Activated CD8-positive, alpha-beta memory T cell treated with anti-CD3 and anti-CD28 coated beads for 36 hours (primary cell): ENCODE results near the gene ADRB2. TPM values are rescaled to one million over a fixed set of nuclear protein-coding genes. Genes with fewer than 3 reads are reported as not detected.
"Not testable (repeated sequence)": the region's sequence is repeated elsewhere in the genome, so short reads cannot be mapped to it uniquely, and the experiment has no call there.

Experiments
- CTCF ChIA-PET: fragments of 350-600 bp; sonication (Branson Sonifier 250); formaldehyde crosslinking; loops from one replicate; lab custom pipeline; 2021; ENCODE audit warnings: antibody characterized with exemption; lab: Charles Lee
- POLR2A ChIA-PET: fragments of 350-600 bp; sonication (Branson Sonifier 250); formaldehyde crosslinking; loops from one replicate; lab custom pipeline; 2021; ENCODE audit warnings: antibody characterized with exemption; lab: Charles Lee
- total RNA-seq, 2 experiments: library from RNA; stranded (reverse); gene quantifications; one replicate each; pipeline ENCODE4 v1.2.3, GENCODE V29; 2021

ADRB2 gene
- total RNA-seq, 2 experiments from 2014 or later, result 0.57 to 0.65 TPM

- ChIA-PET CTCF (no interaction called here), POLR2A (no interaction called here)
Measured at GRCh38 chr5:148801682-148802276, 24.6 kb upstream of the ADRB2 start.

- CTCF ChIA-PET, result not testable (repeated sequence)
- POLR2A ChIA-PET, result interaction anchor here (1.3 kb wide), 1 partner anchor 12 kb away, joined by 3 read pairs; no protein-coding TSS in a partner anchor
Measured at GRCh38 chr5:148803451-148803850, 23.0 kb upstream of the ADRB2 start.

- CTCF ChIA-PET, result interaction anchor here (1.1 to 1.8 kb wide), 2 partner anchors 17 to 230 kb away, joined by 3 to 4 read pairs; no protein-coding TSS in a partner anchor
- POLR2A ChIA-PET, result no interaction called here
Measured at GRCh38 chr5:148804393-148804792, 22.0 kb upstream of the ADRB2 start.

GRCh38 chr5:148805326-148806290 lies 20.8 kb upstream of the ADRB2 start:
- CTCF ChIA-PET, result interaction anchor here (1.0 to 1.8 kb wide), 3 partner anchors 14 to 229 kb away, joined by 3 to 5 read pairs (median 4); no protein-coding TSS in a partner anchor
- POLR2A ChIA-PET, result no interaction called here

- CTCF ChIA-PET, result interaction anchor here (1.2 kb wide), 1 partner anchor 49 kb away, joined by 3 read pairs; no protein-coding TSS in a partner anchor
- POLR2A ChIA-PET, result no interaction called here
Measured at GRCh38 chr5:148806520-148806931, 19.9 kb upstream of the ADRB2 start.

- CTCF ChIA-PET, result interaction anchor here (1.2 kb wide), 1 partner anchor 47 kb away, joined by 3 read pairs; no protein-coding TSS in a partner anchor
Measured at GRCh38 chr5:148807851-148808250, 18.6 kb upstream of the ADRB2 start.

GRCh38 chr5:148808864-148809642 lies 17.4 kb upstream of the ADRB2 start:
- ChIA-PET CTCF (no interaction called here), POLR2A (no interaction called here)

More at GRCh38 chr5:148807851-148808250, 18.6 kb upstream of the ADRB2 start:
- POLR2A ChIA-PET, result no interaction called here

GRCh38 chr5:148809781-148810524 lies 16.5 kb upstream of the ADRB2 start:
- ChIA-PET CTCF (no interaction called here), POLR2A (no interaction called here)

- ChIA-PET POLR2A (interaction anchor here (0.6 kb wide), 1 partner anchor 19 kb away, joined by 3 read pairs; no protein-coding TSS in a partner anchor), CTCF (interaction anchor here (1.5 kb wide), 1 partner anchor 10 kb away, joined by 8 read pairs; no protein-coding TSS in a partner anchor)
Measured at GRCh38 chr5:148810823-148811222, 15.6 kb upstream of the ADRB2 start.

- ChIA-PET POLR2A (no interaction called here), CTCF (interaction anchor here (0.6 to 1.5 kb wide), 3 partner anchors 9 to 98 kb away, joined by 3 to 8 read pairs (median 4); no protein-coding TSS in a partner anchor)
Measured at GRCh38 chr5:148811756-148812155, 14.7 kb upstream of the ADRB2 start.

GRCh38 chr5:148815086-148815485 lies 11.3 kb upstream of the ADRB2 start:
- CTCF ChIA-PET, result no interaction called here
- POLR2A ChIA-PET, result no interaction called here

GRCh38 chr5:148815578-148815977 lies 10.8 kb upstream of the ADRB2 start:
- POLR2A ChIA-PET, result no interaction called here
- CTCF ChIA-PET, result no interaction called here

GRCh38 chr5:148816357-148816756 lies 10.1 kb upstream of the ADRB2 start:
- ChIA-PET CTCF (no interaction called here), POLR2A (no interaction called here)

GRCh38 chr5:148816782-148817181 lies 9.6 kb upstream of the ADRB2 start:
- CTCF ChIA-PET, result no interaction called here
- POLR2A ChIA-PET, result no interaction called here

GRCh38 chr5:148817606-148818005 lies 8.8 kb upstream of the ADRB2 start:
- POLR2A ChIA-PET, result no interaction called here
- CTCF ChIA-PET, result no interaction called here

- POLR2A ChIA-PET, result no interaction called here
Measured at GRCh38 chr5:148820461-148821395, 5.7 kb upstream of the ADRB2 start.

GRCh38 chr5:148823871-148824270 lies 2.5 kb upstream of the ADRB2 start:
- ChIA-PET CTCF (interaction anchor here (0.6 to 1.3 kb wide), 2 partner anchors 93 to 159 kb away, joined by 3 read pairs; no protein-coding TSS in a partner anchor), POLR2A (no interaction called here)

More at GRCh38 chr5:148820461-148821395, 5.7 kb upstream of the ADRB2 start:
- CTCF ChIA-PET, result interaction anchor here (0.7 to 1.8 kb wide), 6 partner anchors 9 to 175 kb away, joined by 3 to 8 read pairs (median 4); no protein-coding TSS in a partner anchor
